PFSK-1 (cell line): ENCODE measurements around the gene FADS2.

Source experiments
- FOXP2 ChIP-seq: optimal IDR thresholded peaks from 2 replicates; pipeline ENCODE3; 2011; ENCODE audit warnings: borderline replicate concordance, control low read depth, inconsistent platforms; ENCODE audit not compliant: insufficient read depth; ENCODE audit errors: extremely low read length, extremely low read depth
- POLR2AphosphoS5 ChIP-seq: IDR thresholded peaks from 2 replicates; pipeline ENCODE4 v1.6.1; 2012; ENCODE audit warnings: low read depth, mild to moderate bottlenecking, control low read depth, low read length, moderate library complexity
- REST ChIP-seq, 2 experiments: IDR thresholded peaks; 2 replicates each; pipeline versions ENCODE4 v1.6.1 to v1.8.0; 2011 to 2012; ENCODE audit warnings: low read depth in 2 of 2, low read length in 2 of 2, control low read depth in 1 of 2, inconsistent platforms in 1 of 2, mild to moderate bottlenecking in 1 of 2, moderate library complexity in 1 of 2; ENCODE audit not compliant: insufficient read depth in 1 of 2
- SIN3A ChIP-seq: IDR thresholded peaks from 2 replicates; pipeline ENCODE4 v1.6.1; 2012; ENCODE audit warnings: mild to moderate bottlenecking, low read length, moderate library complexity, borderline replicate concordance; ENCODE audit not compliant: insufficient read depth
- TAF1 ChIP-seq: IDR thresholded peaks from 2 replicates; pipeline ENCODE4 v1.6.1; 2012; ENCODE audit warnings: low read length, control low read depth, borderline replicate concordance; ENCODE audit not compliant: insufficient read depth

The FADS2 gene

DNA sequence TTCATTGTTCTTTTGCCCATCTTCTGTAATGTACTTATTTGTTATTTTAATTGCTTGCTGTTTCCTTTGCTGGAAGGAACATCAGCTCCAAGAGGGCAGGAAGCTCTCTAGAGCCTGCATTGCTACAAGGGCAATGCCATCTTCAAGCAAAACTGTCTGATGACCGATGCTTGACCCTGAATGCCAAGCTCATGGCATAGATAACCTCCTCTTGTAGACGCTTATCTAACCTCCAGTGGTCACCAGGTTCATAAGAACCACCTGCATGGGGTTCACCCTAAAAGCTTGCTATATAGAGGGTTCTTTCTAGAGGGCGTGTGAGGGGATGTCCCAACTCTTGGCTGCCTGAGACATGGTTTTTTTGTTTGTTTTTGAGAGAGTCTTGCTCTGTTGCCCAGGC lies 46.8 kb downstream of the FADS2 start:
- no peak for TF ChIP-seq TAF1
- no peak for TF ChIP-seq FOXP2
- no peak for TF ChIP-seq SIN3A
- no peak for TF ChIP-seq POLR2AphosphoS5
- TF ChIP-seq REST (IDR thresholded peaks at IDR 0.05; ENCODE audit: insufficient read depth in 1 of 2, low read depth in 2 of 2, low read length in 2 of 2), result no peak

- TF ChIP-seq REST (IDR thresholded peaks at IDR 0.05; ENCODE audit: insufficient read depth in 1 of 2, low read depth in 2 of 2, low read length in 2 of 2), result no peak
- no peak for TF ChIP-seq TAF1
- TF ChIP-seq SIN3A, result no peak
- TF ChIP-seq FOXP2, result no peak
- no peak for TF ChIP-seq POLR2AphosphoS5
These were observed 47.6 kb downstream of the FADS2 start for GRCh38 chr11:61875698-61876097.

- TF ChIP-seq POLR2AphosphoS5, result no peak
- TF ChIP-seq TAF1, result no peak
- TF ChIP-seq SIN3A, result no peak
- TF ChIP-seq REST (IDR thresholded peaks at IDR 0.05; ENCODE audit: insufficient read depth in 1 of 2, low read depth in 2 of 2, low read length in 2 of 2), result no peak
- no peak for TF ChIP-seq FOXP2
These were observed 51.1 kb downstream of the FADS2 start for GRCh38 chr11:61879152-61879551.

- TF ChIP-seq REST (IDR thresholded peaks at IDR 0.05; ENCODE audit: insufficient read depth in 1 of 2, low read depth in 2 of 2, low read length in 2 of 2) (no peak), FOXP2 (no peak), POLR2AphosphoS5 (no peak)
These were observed 51.9 kb downstream of the FADS2 start for GRCh38 chr11:61880031-61880430.

- TF ChIP-seq POLR2AphosphoS5 (no peak), FOXP2 (no peak), TAF1 (no peak), REST (IDR thresholded peaks at IDR 0.05; ENCODE audit: insufficient read depth in 1 of 2, low read depth in 2 of 2, low read length in 2 of 2) (no peak), SIN3A (no peak)
These were observed 52.4 kb downstream of the FADS2 start for GRCh38 chr11:61880454-61880853.
